HG03066 (cell line): ENCODE measurements around the gene KCNH6.
A peak's percentile ranks its signal among the peaks of the same experiment; 100 is the strongest.

Source experiments
- ATAC-seq: cut with Tn5 transposase; IDR thresholded peaks from one replicate; pipeline ENCODE4 v1.9.1; 2021; ENCODE audit warnings: low read depth; ENCODE audit not compliant: unreplicated experiment

The KCNH6 gene

GRCh38 chr17:63533433-63534077, 10.4 kb downstream of the KCNH6 start:
- no peak for ATAC-seq

DNA sequence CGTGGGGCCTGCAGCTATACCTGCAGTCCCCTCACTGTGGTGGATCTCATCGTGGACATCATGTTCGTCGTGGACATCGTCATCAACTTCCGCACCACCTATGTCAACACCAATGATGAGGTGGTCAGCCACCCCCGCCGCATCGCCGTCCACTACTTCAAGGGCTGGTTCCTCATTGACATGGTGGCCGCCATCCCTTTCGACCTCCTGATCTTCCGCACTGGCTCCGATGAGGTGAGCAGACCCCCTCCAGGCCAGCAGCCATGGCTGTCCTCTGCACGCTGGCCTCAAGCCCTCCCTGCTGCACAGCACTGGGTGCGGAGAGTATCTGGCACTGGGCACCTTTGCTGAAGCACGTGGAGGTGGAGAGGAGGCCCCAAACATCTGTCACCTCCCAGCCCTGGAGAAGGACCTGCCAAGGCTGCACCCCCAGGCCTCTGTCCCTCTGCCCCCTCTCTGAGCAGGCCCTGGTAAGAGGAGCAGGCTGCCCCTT, 11.0 kb downstream of the KCNH6 start:
- ATAC-seq = no peak

GRCh38 chr17:63534816-63535455, 11.8 kb downstream of the KCNH6 start:
- ATAC-seq = no peak

DNA sequence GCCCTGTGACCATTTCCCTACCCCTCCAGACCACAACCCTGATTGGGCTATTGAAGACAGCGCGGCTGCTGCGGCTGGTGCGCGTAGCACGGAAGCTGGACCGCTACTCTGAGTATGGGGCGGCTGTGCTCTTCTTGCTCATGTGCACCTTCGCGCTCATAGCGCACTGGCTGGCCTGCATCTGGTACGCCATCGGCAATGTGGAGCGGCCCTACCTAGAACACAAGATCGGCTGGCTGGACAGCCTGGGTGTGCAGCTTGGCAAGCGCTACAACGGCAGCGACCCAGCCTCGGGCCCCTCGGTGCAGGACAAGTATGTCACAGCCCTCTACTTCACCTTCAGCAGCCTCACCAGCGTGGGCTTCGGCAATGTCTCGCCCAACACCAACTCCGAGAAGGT, 12.5 kb downstream of the KCNH6 start:
- ATAC-seq = no peak

GRCh38 chr17:63537001-63537400, 13.8 kb downstream of the KCNH6 start:
- ATAC-seq = no peak

DNA sequence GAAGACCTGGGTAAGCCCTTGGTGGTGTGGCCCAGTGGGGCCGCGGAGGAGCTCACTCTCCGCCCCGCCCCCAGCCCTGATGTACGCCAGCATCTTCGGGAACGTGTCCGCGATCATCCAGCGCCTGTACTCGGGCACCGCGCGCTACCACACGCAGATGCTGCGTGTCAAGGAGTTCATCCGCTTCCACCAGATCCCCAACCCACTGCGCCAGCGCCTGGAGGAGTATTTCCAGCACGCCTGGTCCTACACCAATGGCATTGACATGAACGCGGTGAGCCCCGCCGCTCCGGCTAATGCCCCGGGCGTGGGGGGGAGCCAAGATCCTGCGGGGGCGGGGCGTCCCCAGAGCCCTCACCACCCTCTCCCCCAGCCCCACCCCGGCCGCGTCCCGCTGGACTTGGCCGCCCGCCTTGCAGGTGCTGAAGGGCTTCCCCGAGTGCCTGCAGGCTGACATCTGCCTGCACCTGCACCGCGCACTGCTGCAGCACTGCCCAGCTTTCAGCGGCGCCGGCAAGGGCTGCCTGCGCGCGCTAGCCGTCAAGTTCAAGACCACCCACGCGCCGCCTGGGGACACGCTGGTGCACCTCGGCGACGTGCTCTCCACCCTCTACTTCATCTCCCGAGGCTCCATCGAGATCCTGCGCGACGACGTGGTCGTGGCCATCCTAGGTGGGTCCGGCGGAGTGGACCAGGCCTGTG, 15.0 kb downstream of the KCNH6 start:
- no peak for ATAC-seq

- ATAC-seq = no peak
These were observed 15.8 kb downstream of the KCNH6 start for GRCh38 chr17:63538693-63539595.

DNA sequence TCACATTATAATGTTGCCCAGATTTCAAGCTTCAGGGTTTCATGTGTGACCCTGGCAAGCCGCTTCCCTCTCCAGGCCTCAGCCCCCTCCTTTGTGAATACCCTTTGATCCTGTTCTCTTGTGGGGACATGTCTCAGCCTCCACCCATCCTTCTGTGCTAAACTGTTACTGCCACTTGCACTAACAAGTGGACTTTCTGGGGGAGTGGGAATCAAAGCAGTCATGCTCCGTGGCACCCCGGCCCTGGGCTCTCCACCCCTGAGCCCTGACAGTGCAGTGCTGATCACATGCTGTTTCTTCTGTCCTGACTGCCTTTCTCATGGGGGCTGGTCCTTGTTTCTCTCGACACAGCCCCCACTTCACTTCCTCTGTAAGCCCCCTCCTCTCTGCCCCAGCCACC, 17.4 kb downstream of the KCNH6 start:
- no peak for ATAC-seq

- ATAC-seq = no peak
These were observed 19.0 kb downstream of the KCNH6 start for GRCh38 chr17:63542218-63542545.

DNA sequence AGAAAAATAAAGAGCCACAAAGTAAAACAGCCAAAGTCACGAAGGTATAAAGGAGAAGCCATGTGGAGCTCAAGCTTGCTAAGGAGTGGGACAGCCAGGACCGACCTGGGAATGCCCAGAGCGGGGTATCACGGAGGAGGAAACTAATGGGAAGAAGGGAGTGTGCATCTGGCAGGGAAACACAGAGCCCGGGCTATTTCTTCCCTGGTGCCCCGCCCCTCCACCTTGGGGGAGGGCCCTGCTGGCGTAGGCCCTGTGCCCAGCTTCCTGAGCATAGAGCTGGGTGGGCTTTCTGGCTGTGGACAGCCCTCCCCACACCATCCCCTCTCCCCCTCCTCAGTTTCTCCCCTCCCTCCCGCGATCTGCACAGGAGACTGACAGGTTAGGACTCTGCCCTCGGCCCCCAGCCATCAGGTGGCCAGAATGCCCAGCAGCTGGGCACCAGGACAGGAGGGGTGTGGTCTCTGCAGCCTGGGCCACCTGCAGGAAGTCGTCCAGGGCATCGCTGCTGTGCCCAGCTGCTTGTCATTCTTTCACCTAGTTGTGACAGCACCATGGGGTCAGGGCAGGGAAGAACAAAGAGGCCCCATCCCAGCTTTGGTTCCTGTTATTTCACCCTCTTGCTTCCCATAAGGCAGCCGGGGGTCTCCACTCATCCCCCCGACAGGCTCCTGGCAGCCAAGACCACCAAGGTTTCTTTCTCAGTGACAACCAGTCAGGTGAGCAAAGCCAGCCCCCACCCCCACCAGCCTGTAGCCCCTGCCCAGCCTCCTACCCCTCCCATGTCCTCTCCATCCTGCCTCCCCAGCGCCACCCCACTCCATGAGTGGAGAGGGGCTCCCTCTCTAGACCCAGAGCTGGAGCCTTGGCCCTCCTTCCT, 20.0 kb downstream of the KCNH6 start:
- ATAC-seq = no peak

DNA sequence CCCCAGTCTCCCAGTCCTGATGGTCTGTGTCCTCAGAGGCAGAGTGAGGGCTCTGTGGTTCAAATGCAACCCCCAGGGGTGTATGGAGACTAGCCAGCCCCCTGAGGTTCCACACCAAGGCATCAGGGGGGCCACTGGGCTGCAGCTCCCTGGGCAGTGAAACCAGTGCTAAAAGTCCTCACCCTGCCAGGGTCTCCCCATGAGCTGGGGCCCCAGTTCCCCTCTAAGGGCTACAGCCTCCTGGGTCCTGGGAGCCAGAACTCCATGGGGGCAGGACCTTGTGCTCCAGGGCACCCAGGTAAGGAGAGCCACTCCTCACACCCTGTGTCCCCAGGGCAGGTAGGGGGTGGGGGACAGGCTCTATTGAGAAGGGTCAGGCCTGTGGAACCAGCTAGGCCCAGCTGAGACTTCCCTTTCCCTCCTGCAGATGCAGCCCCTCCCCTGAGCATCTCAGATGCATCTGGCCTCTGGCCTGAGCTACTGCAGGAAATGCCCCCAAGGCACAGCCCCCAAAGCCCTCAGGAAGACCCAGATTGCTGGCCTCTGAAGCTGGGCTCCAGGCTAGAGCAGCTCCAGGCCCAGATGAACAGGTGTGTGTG, 20.8 kb downstream of the KCNH6 start:
- no peak for ATAC-seq

DNA sequence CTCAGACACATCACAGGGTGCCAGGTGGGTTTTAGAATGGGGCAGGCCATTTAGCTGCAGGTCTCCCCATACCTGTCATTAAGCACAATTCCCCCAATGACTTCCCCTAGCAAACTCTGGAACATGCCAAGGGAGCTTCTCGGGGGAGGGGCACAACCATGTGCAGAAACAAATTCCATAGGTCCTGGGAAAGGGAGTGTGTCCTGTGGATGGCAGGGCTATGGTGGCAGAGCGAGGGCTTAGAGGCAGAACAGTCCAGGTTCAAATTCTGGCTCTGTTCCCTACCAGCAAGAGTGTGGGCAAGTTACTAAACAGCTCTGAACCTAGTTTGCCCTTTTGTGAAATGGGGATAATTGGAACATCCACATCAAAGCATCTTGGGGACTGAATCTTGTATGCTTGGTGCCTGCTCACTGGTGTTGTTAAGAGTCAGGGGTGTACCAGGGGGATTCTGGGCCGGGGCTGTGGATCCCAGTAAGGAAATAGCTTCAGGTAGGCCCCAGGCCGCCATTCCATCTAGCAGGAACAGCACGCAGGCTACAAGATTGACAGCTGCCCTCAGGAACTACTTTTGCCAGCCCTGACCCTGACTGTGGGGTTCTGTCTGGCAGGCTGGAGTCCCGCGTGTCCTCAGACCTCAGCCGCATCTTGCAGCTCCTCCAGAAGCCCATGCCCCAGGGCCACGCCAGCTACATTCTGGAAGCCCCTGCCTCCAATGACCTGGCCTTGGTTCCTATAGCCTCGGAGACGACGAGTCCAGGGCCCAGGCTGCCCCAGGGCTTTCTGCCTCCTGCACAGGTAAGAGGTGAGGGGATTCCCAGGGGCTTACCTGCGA, 21.5 kb downstream of the KCNH6 start:
- no peak for ATAC-seq

DNA sequence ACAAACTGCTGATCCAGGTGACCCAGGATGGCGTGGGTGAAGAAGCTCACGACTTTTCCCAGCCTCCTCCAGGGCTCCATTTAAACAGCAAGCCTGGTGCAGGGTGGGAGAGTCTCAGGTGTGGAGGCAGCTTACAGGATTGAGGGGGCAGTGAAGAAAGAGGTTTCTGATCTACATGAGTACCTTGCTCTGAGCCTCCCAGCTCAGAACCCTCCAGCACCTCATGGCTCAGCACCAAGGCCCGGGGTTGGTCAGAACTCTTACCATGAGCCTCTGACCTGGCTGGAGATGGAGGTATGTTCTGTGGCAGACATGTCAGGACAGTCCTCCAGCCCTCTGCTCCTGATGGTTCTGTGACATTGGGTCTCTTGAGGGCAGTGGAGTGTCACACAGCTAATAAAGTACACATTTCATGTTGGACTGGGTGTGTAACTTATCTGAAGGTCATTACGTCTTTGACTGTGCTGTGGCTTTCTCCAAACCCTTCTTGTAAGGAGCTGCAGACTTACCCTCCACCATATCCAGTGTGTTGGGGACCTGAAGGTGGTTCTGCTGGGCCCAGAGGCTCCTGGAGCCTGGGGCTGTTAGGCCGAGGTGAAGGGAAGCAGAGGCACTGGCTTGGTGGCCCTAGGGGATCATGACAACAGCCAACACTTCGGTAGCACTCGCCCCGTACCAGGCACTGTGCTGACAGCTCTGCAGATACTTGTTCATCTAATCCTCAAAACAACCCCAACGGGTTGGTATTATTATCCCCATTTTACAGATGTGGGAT, 23.3 kb downstream of the KCNH6 start:
- no peak for ATAC-seq

- no peak for ATAC-seq
These were observed 23.9 kb downstream of the KCNH6 start for GRCh38 chr17:63547083-63547523.

DNA sequence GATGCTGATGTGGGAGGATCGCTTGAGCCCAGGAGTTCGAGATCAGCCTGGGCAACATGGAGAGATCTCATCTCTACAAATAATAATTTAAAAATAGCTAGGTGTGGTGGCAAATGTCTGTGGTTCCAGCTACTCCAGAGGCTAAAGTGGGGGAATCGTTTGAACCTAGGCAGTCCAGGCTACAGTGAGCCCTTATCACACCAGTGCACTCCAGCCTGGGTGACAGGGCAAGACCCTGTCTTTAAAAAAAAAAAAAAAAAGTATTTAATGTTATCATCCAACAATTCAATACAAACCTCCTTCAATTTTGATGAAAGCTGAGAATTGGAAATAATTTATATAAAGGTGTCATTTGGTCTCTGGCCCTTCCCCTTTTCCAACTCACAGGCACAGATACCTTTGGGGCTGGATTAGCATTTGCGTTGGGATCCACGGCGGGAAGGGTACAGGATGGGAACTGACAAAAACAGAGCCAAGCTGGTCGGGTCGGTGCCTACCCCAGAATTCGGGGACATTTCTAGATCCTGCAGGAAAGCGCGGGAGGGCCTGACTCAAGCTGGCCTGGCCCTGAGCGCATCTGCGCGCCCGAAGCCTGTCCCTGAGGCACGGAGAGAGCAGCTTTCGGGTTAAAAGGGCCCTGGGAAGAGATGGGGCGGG, 26.3 kb downstream of the KCNH6 start:
- peak; percentile 21 for ATAC-seq

- peak; percentile 90 for ATAC-seq
These were observed 27.0 kb downstream of the KCNH6 start, which contains the start of gene DCAF7 for GRCh38 chr17:63549946-63550816. DCAF7 (plus strand) TSS chr17:63550477; CDS start chr17:63550678, 201 bp downstream.
